Loucy (cell line): ENCODE measurements around the gene PHYKPL.

Experiments used
- H2AFZ ChIP-seq: fragments of 200-600 bp; sonication (generic); 2 replicates; pipeline ENCODE4 v1.6.0; 2016; ENCODE audit warnings: antibody characterized with exemption, mild to moderate bottlenecking, low read length, moderate library complexity
- H3F3A ChIP-seq: fragments of 200-600 bp; 2 replicates; pipeline ENCODE4 v1.6.0; 2016; ENCODE audit warnings: antibody characterized with exemption, low read depth, mild to moderate bottlenecking
- H3K27me3 ChIP-seq: fragments of 200-600 bp; sonication (generic); 2 replicates; pipeline ENCODE4 v1.6.1; 2014; ENCODE audit warnings: low read length, mild to moderate bottlenecking; ENCODE audit not compliant: insufficient read depth, poor library complexity, severe bottlenecking
- H3K36me3 ChIP-seq: fragments of 200-600 bp; sonication (generic); 2 replicates; pipeline ENCODE4 v1.6.1; 2016; ENCODE audit warnings: low read length; ENCODE audit not compliant: insufficient read depth
- H3K4me1 ChIP-seq: fragments of 200-600 bp; sonication (generic); 2 replicates; pipeline ENCODE4 v1.5.1; 2014; ENCODE audit warnings: low read length, mild to moderate bottlenecking; ENCODE audit not compliant: insufficient read depth, poor library complexity, severe bottlenecking
- H3K4me2 ChIP-seq: fragments of 200-600 bp; sonication (generic); 2 replicates; pipeline ENCODE4 v1.6.0; 2014; ENCODE audit warnings: antibody characterized with exemption, low read length, low read depth, mild to moderate bottlenecking; ENCODE audit not compliant: poor library complexity, severe bottlenecking
- H3K4me3 ChIP-seq: fragments of 200-600 bp; sonication (generic); 2 replicates; pipeline ENCODE4 v1.5.1; 2014; ENCODE audit warnings: low read length, mild to moderate bottlenecking, mixed read lengths; ENCODE audit not compliant: poor library complexity, severe bottlenecking
- H3K79me2 ChIP-seq: fragments of 200-600 bp; sonication (generic); 2 replicates; pipeline ENCODE4 v1.6.1; 2014; ENCODE audit warnings: low read length; ENCODE audit not compliant: insufficient read depth
- H3K9ac ChIP-seq: fragments of 200-600 bp; sonication (generic); 2 replicates; pipeline ENCODE4 v1.6.0; 2014; ENCODE audit warnings: mild to moderate bottlenecking, low read depth, low read length, moderate library complexity; ENCODE audit not compliant: poor library complexity, severe bottlenecking
- H3K9me2 ChIP-seq: fragments of 200-600 bp; sonication (generic); replicated peaks from 2 replicates; pipeline ENCODE4 v1.6.1; 2016; ENCODE audit warnings: low read depth, low read length, mixed read lengths
- H3K9me3 ChIP-seq: fragments of 200-600 bp; sonication (generic); 2 replicates; pipeline ENCODE4 v1.6.1; 2014; ENCODE audit warnings: mild to moderate bottlenecking, antibody characterized with exemption, low read length, low read depth; ENCODE audit not compliant: insufficient read depth
- H4K20me1 ChIP-seq: fragments of 200-600 bp; sonication (generic); 2 replicates; pipeline ENCODE4 v1.6.0; 2014; ENCODE audit warnings: antibody characterized with exemption, low read length, mild to moderate bottlenecking; ENCODE audit not compliant: insufficient read depth, poor library complexity, severe bottlenecking
- CTCF ChIP-seq: fragments of 200-600 bp; sonication (generic); conservative IDR thresholded peaks from 2 replicates; pipeline ENCODE4 v1.5.1; 2014; ENCODE audit warnings: mild to moderate bottlenecking, antibody characterized with exemption, low read length
- EZH2phosphoT487 ChIP-seq: fragments of 200-600 bp; IDR thresholded peaks from 2 replicates; pipeline ENCODE4 v1.6.1; 2018; ENCODE audit warnings: antibody characterized with exemption, mild to moderate bottlenecking, moderate library complexity, borderline replicate concordance

Gene PHYKPL

GRCh38 chr5:178280631-178281030 is 48.0 kb upstream of the PHYKPL start:
- H2AFZ ChIP-seq: no peak overlapping the region
- H3K9me2 ChIP-seq: no peaks in the 10 kb centered on the region
- H3K27me3 ChIP-seq: no peaks in the 10 kb centered on the region
- no peak overlapping the region for H3K4me3 ChIP-seq
- no peaks in the 10 kb centered on the region for H3K36me3 ChIP-seq
- H4K20me1 ChIP-seq: no peaks in the 10 kb centered on the region
- H3K4me1 ChIP-seq: no peaks in the 10 kb centered on the region
- no peaks in the 10 kb centered on the region for H3F3A ChIP-seq
- TF ChIP-seq EZH2phosphoT487: no peak
- no peak for TF ChIP-seq CTCF
- no peaks in the 10 kb centered on the region for H3K9me3 ChIP-seq
- no peak overlapping the region for H3K4me2 ChIP-seq
- H3K9ac ChIP-seq: no peak overlapping the region
- H3K79me2 ChIP-seq: no peaks in the 10 kb centered on the region

GRCh38 chr5:178279723-178280438 is 47.3 kb upstream of the PHYKPL start:
- H3K27me3 ChIP-seq: no peaks in the 10 kb centered on the region
- H3F3A ChIP-seq: no peaks in the 10 kb centered on the region
- H3K4me2 ChIP-seq: no peak overlapping the region
- H2AFZ ChIP-seq: 0 out of 2 replicates have a peak overlapping the region, but pooled peaks have one; percentile 10
- no peaks in the 10 kb centered on the region for H3K79me2 ChIP-seq
- H3K9ac ChIP-seq: no peak overlapping the region
- H3K4me1 ChIP-seq: no peaks in the 10 kb centered on the region
- no peaks in the 10 kb centered on the region for H4K20me1 ChIP-seq
- TF ChIP-seq EZH2phosphoT487: no peak
- peak; percentile 70 for TF ChIP-seq CTCF
- no peaks in the 10 kb centered on the region for H3K36me3 ChIP-seq
- no peak overlapping the region for H3K4me3 ChIP-seq
- no peaks in the 10 kb centered on the region for H3K9me2 ChIP-seq
- H3K9me3 ChIP-seq: no peaks in the 10 kb centered on the region

GRCh38 chr5:178279026-178279722 is 46.6 kb upstream of the PHYKPL start:
- Histone ChIP-seq H3F3A (no peaks in the 10 kb centered on the region), H3K27me3 (no peaks in the 10 kb centered on the region), H3K4me2 (no peak overlapping the region), H3K4me3 (no peak overlapping the region), H3K9me3 (no peaks in the 10 kb centered on the region), H3K9me2 (no peaks in the 10 kb centered on the region), H4K20me1 (no peaks in the 10 kb centered on the region), H3K9ac (no peak overlapping the region), H2AFZ (no peak overlapping the region), H3K36me3 (no peaks in the 10 kb centered on the region), H3K4me1 (no peaks in the 10 kb centered on the region), H3K79me2 (no peaks in the 10 kb centered on the region)
- TF ChIP-seq CTCF (no peak), EZH2phosphoT487 (no peak)
